SU-DHL-6 (cell line): ENCODE results near the gene LYPD1.

Experiments used
- EZH2phosphoT487 ChIP-seq: fragments of 200-600 bp; sonication (generic), shearing (Covaris generic); conservative IDR thresholded peaks from 2 replicates; pipeline ENCODE4 v1.6.1; 2018; ENCODE audit warnings: mild to moderate bottlenecking, antibody characterized with exemption, low read length, moderate library complexity, mixed read lengths
- TF ChIP-seq, protein P1 (sequence below): fragments of 200-600 bp; sonication (generic); IDR thresholded peaks from one replicate; pipeline ENCODE4 v1.5.1; 2017; ENCODE audit warnings: antibody characterized with exemption, mild to moderate bottlenecking, low read length, moderate library complexity; ENCODE audit not compliant: insufficient read depth, poor library complexity, severe bottlenecking

DNA sequence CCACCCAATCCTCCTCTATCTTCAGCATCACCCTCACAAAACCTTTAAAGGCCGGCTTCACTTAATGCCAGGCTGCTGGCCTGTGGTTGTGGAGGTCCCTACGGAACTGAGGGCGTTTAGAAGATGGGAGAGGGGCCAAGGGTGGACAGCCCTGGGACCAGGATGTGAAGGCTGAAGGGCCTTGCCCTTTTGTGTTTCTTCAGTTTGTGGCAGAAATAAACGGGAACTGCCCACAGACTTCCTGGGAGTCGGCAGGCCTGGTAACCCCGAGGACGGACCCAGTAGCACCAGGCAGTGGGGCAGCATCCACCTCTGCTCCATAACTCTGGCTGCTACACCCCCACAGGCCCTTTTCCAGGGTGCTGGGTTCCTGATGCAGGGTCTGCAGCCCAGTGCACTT is 51.3 kb downstream of the LYPD1 start:
- TF ChIP-seq, protein P1, sequence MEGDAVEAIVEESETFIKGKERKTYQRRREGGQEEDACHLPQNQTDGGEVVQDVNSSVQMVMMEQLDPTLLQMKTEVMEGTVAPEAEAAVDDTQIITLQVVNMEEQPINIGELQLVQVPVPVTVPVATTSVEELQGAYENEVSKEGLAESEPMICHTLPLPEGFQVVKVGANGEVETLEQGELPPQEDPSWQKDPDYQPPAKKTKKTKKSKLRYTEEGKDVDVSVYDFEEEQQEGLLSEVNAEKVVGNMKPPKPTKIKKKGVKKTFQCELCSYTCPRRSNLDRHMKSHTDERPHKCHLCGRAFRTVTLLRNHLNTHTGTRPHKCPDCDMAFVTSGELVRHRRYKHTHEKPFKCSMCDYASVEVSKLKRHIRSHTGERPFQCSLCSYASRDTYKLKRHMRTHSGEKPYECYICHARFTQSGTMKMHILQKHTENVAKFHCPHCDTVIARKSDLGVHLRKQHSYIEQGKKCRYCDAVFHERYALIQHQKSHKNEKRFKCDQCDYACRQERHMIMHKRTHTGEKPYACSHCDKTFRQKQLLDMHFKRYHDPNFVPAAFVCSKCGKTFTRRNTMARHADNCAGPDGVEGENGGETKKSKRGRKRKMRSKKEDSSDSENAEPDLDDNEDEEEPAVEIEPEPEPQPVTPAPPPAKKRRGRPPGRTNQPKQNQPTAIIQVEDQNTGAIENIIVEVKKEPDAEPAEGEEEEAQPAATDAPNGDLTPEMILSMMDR = no peak
- no peak for TF ChIP-seq EZH2phosphoT487
